Embryonic facial prominence (tissue), 1 donor: ENCODE measurements around the gene FLVCR2.
A peak's percentile ranks its signal among the peaks of the same experiment; 100 is the strongest.

Source experiments
- DNase-seq: peaks from one replicate; pipeline ENCODE4 v3.0.0-alpha.2; 2016; ENCODE audit errors: extremely low spot score

Gene FLVCR2

DNA sequence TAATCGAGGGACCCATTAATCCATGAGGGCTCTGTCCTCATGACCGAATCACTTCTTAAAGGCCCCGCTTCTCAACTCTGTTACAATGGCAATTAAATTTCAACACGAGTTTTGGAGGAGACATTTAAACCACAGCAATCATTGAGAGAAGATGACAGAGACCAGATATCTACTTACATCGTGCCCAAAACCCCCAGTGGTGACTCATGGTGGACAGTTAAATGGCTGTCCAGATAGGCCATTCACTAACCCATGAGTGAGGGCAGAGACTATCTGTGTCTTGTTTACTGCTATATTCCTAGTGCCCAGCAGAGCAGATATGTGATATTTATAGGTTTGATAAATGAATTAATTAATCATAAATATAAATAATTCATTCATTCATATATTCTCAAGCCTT, 20.0 kb upstream of the FLVCR2 start:
- DNase-seq = no peak

DNA sequence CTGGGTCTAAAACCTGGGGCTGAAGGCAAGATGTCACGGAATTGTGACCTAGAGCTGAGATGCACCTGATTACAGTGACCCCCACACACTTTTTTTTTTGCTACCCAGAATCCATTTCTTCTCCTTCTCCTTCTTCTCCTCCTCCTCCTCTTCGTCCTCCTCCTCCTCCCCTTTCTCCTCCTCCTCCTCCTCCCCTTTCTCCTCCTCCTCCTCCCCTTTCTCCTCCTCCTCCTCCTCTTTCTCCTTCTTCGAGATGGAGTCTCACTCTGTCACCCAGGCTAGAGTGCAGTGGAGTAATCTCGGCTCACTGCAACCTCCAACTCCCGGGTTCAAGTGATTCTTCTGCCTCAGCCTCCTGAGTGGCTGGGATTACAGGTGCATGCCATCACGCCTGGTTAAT, 19.4 kb upstream of the FLVCR2 start:
- DNase-seq = no peak

DNA sequence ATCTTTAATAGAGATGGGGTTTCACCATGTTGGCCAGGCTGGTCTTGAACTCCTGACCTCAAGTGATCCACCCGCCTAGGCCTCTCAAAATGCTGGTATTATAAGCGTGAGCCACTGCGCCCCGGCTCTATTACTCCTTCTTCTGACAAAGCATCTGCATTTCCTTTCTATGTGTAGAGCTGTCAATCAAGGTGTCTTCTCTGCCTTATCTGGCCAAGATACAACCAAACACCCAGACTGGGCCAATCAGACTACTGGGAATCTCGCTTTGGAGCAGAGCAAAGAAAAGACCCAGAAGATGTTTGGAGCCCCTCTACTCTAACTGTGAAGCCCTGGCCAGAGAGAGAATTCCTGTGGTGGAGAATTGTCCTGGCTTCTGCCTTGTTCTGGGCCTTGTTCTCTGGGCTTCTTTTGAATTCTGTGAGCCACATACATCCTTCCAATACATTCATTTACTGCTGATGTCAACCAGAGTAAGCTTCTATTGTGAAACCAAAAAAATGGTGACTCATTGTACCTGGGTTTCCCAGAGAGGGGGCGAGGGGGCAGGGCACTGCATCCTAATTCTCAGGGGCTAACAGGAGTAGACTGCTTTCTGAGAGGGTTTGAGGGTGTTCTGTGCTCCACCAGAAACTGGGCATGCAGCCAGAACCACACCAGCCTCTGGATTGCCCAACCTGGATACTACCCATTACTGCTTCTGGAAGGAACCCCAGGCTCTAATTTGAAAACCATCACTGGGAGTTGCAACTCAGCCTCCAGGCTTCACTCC, 18.8 kb upstream of the FLVCR2 start:
- DNase-seq = no peak

DNA sequence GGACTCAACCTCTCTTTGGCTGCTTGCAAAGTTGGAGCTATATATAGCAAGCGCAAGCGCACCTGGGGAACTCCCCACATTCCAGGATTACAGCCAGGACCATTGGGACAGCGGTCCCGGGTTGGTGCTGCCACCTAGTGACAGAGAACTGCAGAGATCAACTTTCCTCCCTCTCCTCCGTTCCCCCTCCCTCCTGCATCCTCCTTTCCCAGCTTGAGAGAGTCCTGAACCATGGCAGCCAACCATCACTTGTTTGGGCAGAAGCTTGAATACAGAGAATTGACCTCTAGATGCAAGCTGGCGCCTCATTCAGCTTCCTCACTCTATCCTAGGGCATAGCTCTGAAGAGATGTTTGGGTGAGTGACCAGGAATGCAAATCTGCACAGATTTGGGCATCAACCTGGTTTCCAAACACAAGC, 17.4 kb upstream of the FLVCR2 start:
- peak; percentile 43 for DNase-seq

DNA sequence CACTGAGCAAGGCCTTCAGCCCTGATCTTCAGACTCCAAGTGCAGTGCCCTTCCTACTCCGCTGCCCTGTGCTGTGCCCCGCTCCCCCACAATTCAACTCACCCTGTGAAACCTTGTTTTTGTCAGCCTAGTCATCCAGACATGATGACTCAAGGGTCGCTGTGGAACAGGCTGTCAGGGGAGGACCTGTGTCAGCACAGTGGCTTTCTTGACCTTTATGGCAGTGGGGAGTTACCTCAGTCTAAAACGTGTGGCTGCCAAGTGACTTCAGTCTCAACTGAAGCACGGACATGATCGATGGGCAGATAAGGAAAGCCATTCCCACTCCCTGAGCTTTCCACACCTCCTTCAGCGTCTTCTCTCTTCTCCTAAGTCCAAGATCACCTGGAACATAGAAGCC, 16.3 kb upstream of the FLVCR2 start:
- no peak for DNase-seq

DNA sequence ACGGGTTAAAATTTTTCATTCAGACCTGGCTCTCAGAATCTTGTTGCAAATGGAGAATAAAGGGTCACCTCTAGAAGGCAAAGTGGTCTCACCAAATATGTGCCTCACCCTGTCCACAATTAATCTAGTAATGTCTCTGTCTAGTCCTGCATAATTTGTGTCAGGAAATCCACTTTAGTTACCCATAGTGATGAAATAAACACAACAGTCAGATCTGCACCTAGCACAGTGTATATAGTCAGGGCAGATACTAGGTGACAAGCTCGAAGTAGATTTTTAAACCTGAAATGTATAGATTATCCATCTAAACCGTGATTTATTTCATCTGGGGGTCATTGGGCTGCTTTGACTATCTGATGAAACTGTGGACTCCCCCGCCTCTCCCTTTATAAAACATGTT, 15.9 kb upstream of the FLVCR2 start:
- no peak for DNase-seq

DNA sequence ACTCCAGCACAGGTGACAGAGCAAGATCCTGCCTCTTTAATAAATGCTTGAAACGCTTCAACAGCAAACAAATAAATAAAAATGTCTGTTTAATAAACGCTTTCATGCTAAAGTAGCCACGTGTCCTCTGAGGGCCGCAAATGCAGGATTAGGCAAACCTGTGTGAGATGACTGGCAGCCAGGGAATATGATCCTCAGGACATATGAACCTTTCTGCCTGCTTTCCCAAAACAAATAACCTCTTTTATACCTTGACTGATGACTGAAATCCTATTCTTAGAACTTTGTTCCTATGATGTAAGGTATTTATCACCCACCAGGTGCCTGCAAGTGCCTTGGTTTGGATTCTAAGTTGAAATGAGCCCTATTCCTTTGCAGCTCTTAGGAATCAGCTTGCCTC, 14.5 kb upstream of the FLVCR2 start:
- no peak for DNase-seq

DNA sequence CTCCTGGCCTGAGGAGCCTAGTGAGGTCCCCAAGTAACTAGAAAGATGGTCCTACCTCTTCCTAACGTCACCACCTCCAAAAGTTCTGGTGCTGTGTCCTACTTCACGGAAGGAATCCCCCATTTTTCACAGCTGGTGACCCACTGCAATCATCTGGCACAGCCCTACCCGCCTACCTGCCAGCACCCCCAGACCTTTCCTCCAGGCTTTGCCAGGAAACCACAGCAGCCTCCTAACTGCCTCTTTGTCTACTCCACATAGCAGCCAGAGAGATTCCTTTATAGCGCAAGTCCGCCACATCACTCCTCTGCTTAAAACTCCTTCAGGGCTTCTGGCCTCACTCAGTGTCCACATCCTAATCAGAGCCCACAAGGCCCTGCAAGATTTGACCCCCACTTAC, 13.4 kb upstream of the FLVCR2 start:
- no peak for DNase-seq

DNA sequence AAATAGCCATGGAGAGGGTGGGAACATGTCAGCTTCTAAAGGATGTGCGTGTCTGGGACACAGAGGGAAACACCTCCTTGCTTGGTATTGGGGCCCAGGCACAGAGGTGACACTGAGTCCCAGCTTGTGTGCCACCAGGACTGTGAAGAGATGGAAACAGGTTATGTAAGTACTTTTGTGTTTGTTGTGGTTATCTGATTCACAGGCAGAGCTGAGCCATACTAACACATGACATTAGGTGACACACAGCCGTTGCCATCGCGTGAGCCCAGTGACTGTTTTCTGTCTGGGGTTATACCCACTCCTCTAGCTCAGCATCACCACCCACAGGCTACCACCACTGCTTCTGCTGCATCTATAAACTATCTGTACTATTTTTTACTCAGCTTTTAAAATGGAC, 12.1 kb upstream of the FLVCR2 start:
- DNase-seq = no peak

DNA sequence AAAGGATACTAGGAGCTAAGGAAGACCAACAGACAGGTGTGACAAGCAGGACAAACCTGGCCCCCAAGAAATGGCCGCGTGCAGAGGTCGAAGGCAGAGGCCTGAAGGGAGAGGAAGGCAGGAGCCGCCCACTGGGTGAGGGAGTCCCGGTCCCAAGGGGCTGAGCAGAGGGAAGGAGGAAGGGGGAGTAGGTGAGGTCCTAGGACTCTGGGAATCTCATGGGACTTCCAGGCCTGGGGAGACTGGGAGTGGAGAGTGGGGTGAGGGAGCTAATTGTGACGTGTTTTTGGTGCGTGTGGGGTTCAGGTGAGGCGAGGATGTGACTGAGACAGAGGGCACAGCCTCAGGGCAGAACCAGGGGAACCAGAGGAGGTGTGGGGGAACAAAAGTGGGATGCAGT, 11.7 kb upstream of the FLVCR2 start:
- no peak for DNase-seq

DNA sequence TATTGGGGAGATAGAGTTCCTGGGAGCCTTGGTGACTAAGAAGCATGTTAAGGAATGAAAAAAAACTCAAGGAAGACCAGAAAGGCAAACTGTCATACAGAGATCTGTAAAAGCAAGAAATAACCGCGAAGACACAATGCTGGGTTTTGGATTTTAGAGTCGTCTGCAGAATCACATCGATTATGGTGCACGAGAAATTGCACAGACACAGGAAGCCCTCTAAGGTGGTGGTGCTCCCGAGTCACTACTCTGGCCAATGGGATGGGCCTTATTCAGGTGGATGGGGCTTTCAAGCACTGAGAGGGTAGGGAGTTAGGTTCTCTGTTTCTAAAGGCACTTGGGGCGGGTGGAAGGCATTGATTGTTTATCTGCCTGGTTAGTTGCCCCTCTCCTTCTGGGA, 10.3 kb upstream of the FLVCR2 start:
- no peak for DNase-seq

DNA sequence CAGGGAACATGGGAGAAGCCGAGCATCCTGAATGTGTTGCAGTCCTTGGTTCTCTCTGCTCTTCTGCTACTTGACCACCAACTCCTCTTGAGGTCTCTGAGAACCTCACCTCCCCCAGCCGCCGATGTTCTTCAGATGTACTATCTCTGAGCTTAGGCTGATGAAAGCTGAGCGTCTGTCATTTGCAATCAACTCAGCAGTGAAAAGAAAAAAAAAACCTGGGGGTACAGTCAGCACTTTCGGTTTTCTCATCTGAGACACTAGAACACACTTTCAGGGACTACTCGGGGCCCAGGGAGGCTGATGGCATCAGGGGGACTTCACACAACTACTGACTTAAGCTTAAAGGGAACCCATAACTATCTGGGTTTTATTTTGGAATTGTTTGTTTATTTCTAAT, 9.6 kb upstream of the FLVCR2 start:
- no peak for DNase-seq

DNA sequence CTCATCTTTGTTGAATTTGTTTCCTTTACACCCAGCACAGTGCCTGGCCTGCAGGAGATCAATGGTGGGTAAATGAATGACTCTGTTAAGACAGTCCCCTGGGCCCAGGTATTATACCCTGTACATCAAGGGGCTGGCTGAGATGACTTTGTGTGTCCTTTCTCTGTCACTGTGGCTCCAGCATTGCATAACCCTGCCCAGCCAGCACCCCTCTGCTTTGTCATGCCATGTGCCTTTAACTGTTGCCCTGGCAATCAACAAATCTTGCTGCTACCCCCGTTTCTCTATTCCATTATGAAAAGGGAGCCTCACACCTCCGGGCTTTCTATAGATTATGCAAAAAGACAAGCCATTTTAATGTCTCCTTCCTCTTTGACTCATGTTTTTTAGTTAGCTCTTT, 7.6 kb upstream of the FLVCR2 start:
- DNase-seq = no peak

DNA sequence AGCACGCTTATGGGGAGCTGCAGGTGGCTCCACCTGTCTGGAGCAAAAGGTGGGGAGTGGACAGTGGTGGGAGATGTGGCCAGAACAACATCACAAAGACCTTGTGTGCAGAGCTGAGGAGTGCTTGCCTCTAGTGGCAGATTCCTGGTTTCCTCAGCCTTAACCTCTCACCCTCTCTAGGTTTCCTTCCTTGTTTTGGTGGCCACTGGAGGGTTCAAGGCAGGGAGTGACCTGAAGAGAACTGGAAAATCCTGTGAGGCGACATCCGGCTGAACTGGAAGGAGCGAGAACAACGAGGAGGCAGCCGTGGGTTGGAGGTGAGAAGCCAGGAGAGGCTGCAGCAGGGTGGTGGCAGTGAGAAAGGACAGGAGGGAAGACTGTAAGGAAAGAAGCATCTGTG, 6.3 kb upstream of the FLVCR2 start:
- DNase-seq = no peak

DNA sequence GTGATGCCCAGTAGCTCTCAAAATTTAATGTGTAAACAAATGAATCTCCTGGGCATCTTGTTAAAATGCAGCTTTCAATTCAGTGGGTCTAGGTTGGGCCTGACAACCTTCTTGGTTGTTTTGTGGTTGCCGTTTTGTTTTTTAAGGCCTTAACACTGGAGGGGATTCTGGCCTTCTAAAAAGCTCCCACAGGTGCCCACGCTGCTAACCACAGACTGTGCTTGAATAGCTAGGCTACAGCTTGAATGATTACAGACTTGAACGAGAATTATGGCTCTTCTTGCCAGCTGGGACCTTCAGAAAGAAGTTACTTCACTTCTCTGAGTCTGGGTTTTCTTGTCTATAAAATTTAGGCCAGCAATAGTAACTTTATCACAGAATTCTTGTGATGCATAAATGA, 1.3 kb upstream of the FLVCR2 start:
- DNase-seq = no peak

DNA sequence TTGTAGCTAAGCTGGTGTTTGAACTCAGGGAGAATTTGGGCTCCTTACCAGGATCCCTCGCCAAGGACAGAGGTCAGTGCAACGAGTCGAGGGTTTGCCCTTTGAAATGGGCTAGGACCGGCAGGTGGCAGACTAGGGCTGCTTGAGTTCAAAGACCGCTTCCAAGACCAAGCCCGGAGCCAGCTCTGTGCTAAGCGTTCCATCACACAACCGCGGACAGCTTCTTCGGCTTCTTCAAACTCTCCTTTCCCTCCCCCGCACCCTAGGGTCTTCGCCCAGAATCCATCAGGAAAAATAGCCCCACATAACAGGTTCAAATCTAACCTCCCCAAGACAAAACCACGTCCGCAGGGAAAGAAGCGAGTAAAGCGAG, 705 bp upstream of the FLVCR2 start:
- DNase-seq = peak; percentile 59

DNA sequence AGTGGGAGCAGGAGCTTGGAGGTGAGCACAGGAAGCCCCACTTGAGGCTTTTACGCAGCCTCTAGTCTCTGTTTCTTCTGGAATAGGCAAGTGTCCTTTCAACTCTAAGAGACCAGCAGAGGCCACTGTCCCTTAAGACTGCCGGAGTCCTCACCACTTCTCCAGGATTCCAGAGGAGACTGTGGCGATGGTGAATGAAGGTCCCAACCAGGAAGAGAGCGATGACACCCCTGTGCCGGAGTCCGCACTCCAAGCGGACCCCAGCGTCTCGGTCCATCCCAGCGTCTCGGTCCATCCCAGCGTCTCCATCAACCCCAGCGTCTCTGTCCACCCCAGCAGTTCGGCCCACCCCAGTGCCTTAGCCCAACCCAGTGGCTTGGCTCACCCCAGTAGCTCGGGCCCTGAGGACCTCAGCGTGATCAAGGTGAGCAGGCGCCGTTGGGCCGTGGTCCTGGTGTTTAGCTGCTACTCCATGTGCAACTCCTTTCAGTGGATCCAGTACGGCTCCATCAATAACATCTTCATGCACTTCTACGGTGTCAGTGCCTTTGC, 442 bp downstream of the FLVCR2 start:
- no peak for DNase-seq

DNA sequence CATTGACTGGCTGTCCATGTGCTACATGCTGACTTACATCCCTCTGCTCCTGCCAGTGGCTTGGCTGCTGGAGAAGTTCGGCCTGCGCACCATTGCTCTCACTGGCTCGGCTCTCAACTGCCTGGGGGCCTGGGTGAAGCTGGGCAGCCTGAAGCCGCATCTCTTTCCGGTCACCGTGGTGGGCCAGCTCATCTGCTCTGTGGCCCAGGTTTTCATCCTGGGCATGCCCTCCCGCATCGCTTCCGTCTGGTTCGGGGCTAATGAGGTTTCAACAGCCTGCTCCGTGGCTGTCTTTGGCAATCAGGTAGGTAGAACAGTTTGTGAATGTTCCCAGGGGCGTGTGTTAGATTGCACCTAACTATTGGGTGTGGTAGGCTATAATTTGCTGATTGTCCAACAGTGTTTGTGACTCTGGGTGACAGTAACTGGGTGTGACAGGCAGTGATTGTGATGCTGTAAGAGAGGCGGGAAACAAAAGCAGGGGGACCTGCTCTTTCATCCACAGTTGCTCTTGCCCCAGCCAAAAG, 981 bp downstream of the FLVCR2 start:
- no peak for DNase-seq

DNA sequence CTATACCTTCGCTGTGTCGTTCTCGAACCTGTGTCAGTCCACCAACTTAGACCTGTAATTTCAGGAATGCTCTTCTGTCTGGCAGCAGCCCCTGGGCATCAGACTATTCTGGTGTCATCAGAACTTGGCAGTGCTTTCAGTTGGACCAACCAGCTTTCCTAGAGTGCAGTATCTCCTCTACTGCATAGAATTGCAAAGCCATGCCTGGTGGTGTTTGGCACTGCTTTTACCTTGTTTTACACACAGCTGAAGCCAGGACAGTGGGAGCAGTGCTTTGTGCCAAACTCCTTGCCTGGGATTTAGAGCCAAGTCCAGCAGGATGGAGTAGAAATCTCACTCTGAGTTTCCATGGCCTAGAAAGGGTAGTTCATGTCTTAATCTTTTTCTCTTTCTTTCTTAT, 1.5 kb downstream of the FLVCR2 start:
- DNase-seq = no peak

DNA sequence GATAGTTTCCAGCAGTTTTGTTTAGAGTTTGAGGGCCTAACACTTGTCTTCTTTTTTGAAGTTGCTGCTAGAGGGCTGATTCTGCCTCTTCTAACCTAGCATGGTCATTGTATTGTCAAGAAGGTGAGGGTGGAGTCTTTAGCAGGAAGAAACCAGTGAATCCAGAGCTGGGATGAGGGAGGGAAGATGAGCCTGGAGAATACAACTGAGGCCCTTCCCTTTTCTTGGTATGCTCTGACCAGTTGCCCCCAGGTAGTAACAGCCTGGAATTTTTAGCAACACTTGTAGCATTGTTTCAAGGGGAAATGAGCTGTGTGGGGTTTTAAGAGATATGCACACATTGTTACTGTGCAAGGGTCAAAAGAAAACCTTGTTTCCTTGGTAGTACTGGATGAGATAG, 9.0 kb downstream of the FLVCR2 start:
- no peak for DNase-seq

DNA sequence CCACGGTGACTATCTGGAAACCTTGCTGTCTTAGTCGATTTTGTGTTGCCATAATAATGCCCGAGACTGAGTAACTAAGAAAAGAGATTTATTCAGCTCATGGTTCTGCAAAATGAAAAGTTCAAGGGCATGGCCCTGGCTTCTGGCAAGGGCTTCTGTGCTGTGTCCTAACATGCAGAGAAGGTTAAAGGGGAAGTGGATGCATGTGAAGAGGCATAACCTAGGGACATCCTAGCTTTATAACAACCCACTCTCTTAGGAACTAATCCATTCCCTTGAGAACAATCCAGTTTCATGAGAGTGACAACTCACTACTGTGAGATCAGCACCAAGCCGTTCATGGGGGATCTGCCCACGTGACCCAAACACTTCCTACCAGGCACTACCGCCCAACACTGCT, 11.5 kb downstream of the FLVCR2 start:
- no peak for DNase-seq

DNA sequence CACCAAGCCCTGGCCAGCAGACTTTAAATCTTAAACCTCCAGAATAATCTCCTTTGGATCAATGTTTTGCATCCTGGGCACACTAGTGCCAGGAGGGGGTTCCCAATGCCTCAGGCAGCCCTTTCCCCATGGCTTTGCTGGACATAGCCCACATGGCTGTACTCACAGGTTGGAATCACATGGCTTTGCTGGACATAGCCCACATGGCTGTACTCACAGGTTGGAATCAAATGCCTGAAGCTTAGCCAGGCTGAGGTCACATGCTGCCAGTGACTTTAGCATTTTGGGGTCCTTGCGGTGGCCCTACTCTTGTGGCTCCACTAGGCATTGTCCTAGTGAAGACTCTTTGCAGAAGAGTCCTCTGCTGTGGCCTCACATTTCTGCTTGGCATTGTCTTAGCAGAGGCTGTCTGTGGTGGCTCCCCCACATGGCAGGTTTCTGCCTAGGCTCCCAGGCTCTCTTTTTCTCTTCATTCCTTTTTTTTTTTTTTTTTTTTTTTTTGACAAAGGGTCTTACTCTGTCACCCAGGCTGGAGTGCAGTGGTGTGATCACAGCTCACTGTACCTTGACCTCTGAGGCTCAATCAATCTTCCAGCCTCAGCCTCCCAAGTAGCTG, 13.0 kb downstream of the FLVCR2 start:
- DNase-seq = no peak

DNA sequence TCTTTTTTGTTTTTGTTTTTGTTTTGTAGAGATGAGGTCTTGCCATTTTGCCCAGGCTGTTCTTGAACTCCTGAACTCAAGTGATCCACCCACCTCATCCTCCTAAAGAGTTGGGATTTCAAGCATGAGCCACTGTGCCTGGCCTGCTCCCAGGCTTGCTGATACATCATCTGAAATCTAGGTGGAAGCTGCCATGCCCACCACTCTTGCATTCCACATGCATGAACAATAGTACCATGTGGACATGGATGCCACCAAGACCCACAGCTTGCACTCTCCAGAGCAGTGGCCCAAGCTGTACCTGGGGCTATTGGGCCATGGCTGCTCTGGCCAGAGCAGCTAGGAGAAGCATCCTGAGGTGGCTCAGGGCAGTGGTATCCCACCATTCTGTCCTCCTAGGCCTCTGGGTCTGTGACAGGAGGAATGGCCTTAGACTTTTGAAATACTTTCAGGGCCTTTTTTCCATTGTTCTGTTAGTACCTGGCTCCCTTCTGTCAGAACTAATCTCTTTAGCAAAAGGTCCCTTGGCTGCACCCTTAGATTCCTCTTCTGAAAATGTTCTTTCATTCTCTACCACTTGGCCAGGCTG, 13.7 kb downstream of the FLVCR2 start:
- DNase-seq = no peak
